ENCODE data around the gene ARRB2. TPM values are rescaled to one million over a fixed set of nuclear protein-coding genes. Genes with fewer than 3 reads are reported as not detected.

ARRB2 gene
- total RNA-seq, 1 donor from 2014 or later = 202 TPM

DNA sequence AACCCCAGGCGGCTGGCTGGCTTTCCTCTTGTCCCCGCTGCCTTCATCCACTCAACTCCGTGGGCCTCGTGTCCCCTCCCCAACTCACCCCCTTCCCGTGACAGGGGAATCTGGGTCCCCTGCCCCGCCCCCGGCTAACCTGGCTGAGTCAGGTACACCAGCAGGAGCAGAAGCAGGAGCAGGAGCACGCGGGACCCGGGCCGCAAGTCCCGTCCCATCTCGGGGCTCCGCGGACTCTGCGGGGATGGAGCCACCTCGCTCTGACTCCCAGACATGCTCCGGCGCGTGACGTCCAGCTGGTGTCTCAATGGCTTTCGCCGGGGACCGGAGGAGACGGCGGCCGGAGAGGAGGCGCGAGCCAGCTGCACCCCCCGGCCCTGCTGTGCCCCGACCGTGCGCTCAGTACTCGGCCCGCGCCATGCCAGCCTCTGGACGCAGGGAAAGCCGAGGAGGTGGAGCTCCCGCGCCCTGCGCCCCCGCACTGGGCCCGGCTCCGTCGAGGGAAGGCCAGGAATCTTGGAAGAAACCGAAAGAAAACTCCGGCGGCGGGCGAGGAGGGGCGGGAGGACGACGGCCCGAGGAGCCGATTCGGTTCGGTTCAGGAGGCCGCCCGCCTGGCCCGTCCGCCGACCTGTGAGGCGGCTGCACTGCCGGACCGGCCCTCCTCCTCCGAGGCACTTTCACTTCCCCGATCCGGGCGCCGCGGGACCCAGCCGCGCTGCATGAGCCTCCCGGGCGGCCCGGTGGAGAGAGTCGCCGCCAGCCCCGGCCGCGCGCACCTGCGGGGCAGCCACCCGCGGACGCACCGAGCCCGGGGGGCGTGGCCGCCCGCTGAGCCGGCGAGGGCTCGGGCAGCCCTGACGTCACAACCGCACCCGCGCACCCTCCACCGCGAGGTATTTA, 28.9 kb downstream of the ARRB2 start, which contains the start of the genes CXCL16 and ZMYND15:
Gene CXCL16 (minus strand): TSS at position 807 of the 903 bp plus-strand sequence. CDS start 589 bp downstream, at position 218.
Gene ZMYND15 (plus strand): TSS at position 712 of the 903 bp plus-strand sequence. CDS start 716 bp downstream, outside the sequence.
- Mint-ChIP-seq H3K27me3 (ENCODE audit: insufficient read depth) (peaks cover 28% of the 10 kb centered on the region), H3K9me3 (no peaks in the 10 kb centered on the region), H3K4me3 (peak within 1 kb of the TSS; percentile 81), H3K4me1 (ENCODE audit: low read depth) (peaks cover 19% of the 10 kb centered on the region), H3K27ac (peak within 1 kb of the TSS; percentile 61), H3K36me3 (ENCODE audit: low read depth) (peaks cover 6% of the 10 kb centered on the region)
- DNase-seq (ENCODE audit: low spot score) = peak; percentile 48
- intact Hi-C loops (cut with micrococcal nuclease) = loop anchor here (1.0 to 5.0 kb wide), 2 partner anchors 8 to 37 kb away; partner anchors contain the start of genes MED11 and PELP1

DNA sequence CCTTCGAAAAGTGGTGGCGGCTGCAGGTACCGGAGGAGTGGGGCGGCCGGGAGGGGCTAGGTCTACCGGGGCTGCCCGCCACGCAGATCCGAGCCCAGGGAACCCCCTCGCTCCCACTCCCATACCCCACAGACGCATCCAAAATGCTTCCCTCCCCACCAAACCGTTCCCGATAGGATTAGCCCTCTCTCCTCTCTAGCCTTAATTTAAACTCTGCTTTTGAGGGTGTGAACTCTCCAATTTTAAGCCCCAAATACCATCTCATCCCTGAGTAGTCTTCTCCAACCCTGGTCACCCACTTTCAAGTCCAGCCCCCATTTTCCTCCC, 29.6 kb downstream of the ARRB2 start:
- peaks cover 28% of the 10 kb centered on the region for H3K27me3 Mint-ChIP-seq (ENCODE audit: insufficient read depth)
- intact Hi-C loops (cut with micrococcal nuclease) = no loop called here
- H3K4me3 Mint-ChIP-seq = peak overlapping the region; percentile 76
- peak overlapping the region; percentile 49 for H3K27ac Mint-ChIP-seq
- H3K36me3 Mint-ChIP-seq (ENCODE audit: low read depth) = peaks cover 4% of the 10 kb centered on the region
- H3K9me3 Mint-ChIP-seq = no peaks in the 10 kb centered on the region
- peaks cover 15% of the 10 kb centered on the region for H3K4me1 Mint-ChIP-seq (ENCODE audit: low read depth)
- DNase-seq (ENCODE audit: low spot score) = no peak

- intact Hi-C loops (cut with micrococcal nuclease) = no loop called here
- Mint-ChIP-seq H3K27ac (peak overlapping the region; percentile 49), H3K9me3 (no peaks in the 10 kb centered on the region), H3K4me3 (peak overlapping the region; percentile 76), H3K4me1 (ENCODE audit: low read depth) (peaks cover 15% of the 10 kb centered on the region), H3K27me3 (ENCODE audit: insufficient read depth) (peaks cover 28% of the 10 kb centered on the region), H3K36me3 (ENCODE audit: low read depth) (peaks cover 4% of the 10 kb centered on the region)
- no peak for DNase-seq (ENCODE audit: low spot score)
These were observed 30.2 kb downstream of the ARRB2 start for GRCh38 chr17:4740584-4740983.

DNA sequence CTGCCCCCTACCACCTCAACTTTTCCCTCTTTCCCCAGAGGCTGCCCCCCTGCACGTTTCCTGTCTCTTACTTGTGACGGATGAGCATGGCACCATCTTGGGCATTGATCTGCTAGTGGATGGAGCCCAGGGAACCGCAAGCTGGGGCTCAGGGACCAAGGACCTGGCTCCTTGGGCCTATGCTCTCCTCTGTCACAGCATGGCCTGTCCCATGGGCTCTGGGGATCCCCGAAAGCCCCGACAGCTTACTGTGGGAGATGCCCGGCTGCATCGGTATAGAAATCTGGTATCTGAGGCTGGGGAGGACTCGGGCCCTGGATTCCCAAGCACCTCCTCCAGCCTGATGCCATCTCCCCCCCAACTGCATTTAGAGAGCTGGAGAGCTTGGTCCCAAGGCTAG, 31.1 kb downstream of the ARRB2 start:
- Mint-ChIP-seq H3K36me3 (ENCODE audit: low read depth) (peaks cover 1% of the 10 kb centered on the region), H3K27ac (no peak overlapping the region), H3K4me3 (peak overlapping the region; percentile 56), H3K9me3 (no peaks in the 10 kb centered on the region), H3K4me1 (ENCODE audit: low read depth) (peaks cover 10% of the 10 kb centered on the region), H3K27me3 (ENCODE audit: insufficient read depth) (peaks cover 28% of the 10 kb centered on the region)
- intact Hi-C loops (cut with micrococcal nuclease) = no loop called here
- DNase-seq (ENCODE audit: low spot score) = no peak

GRCh38 chr17:4742133-4742532, 31.7 kb downstream of the ARRB2 start:
- Mint-ChIP-seq H3K27me3 (ENCODE audit: insufficient read depth) (peaks cover 28% of the 10 kb centered on the region), H3K9me3 (no peaks in the 10 kb centered on the region), H3K4me3 (no peak overlapping the region), H3K36me3 (ENCODE audit: low read depth) (peaks cover 1% of the 10 kb centered on the region), H3K27ac (no peak overlapping the region), H3K4me1 (ENCODE audit: low read depth) (peaks cover 13% of the 10 kb centered on the region)
- no peak for DNase-seq (ENCODE audit: low spot score)
- intact Hi-C loops (cut with micrococcal nuclease) = no loop called here

GRCh38 chr17:4742629-4743028, 32.2 kb downstream of the ARRB2 start:
- Mint-ChIP-seq H3K36me3 (ENCODE audit: low read depth) (peaks cover 1% of the 10 kb centered on the region), H3K4me3 (no peak overlapping the region)

GRCh38 chr17:4743216-4743615, 32.8 kb downstream of the ARRB2 start:
- no peak overlapping the region for H3K27ac Mint-ChIP-seq
- intact Hi-C loops (cut with micrococcal nuclease) = no loop called here
- H3K4me3 Mint-ChIP-seq = no peak overlapping the region
- DNase-seq (ENCODE audit: low spot score) = no peak
- H3K27me3 Mint-ChIP-seq (ENCODE audit: insufficient read depth) = peaks cover 25% of the 10 kb centered on the region
- H3K36me3 Mint-ChIP-seq (ENCODE audit: low read depth) = peaks cover 1% of the 10 kb centered on the region
- peaks cover 20% of the 10 kb centered on the region for H3K4me1 Mint-ChIP-seq (ENCODE audit: low read depth)
- no peaks in the 10 kb centered on the region for H3K9me3 Mint-ChIP-seq

More at GRCh38 chr17:4742629-4743028, 32.2 kb downstream of the ARRB2 start:
- Mint-ChIP-seq H3K27me3 (ENCODE audit: insufficient read depth) (peaks cover 28% of the 10 kb centered on the region), H3K27ac (no peak overlapping the region), H3K9me3 (no peaks in the 10 kb centered on the region), H3K4me1 (ENCODE audit: low read depth) (peaks cover 15% of the 10 kb centered on the region)
- intact Hi-C loops (cut with micrococcal nuclease) = no loop called here
- no peak for DNase-seq (ENCODE audit: low spot score)

- H3K9me3 Mint-ChIP-seq = no peaks in the 10 kb centered on the region
- no peak for DNase-seq (ENCODE audit: low spot score)
- no peaks in the 10 kb centered on the region for H3K36me3 Mint-ChIP-seq (ENCODE audit: low read depth)
- H3K27ac Mint-ChIP-seq = no peak overlapping the region
- no peak overlapping the region for H3K4me3 Mint-ChIP-seq
- H3K27me3 Mint-ChIP-seq (ENCODE audit: insufficient read depth) = peaks cover 19% of the 10 kb centered on the region
- H3K4me1 Mint-ChIP-seq (ENCODE audit: low read depth) = peaks cover 20% of the 10 kb centered on the region
- intact Hi-C loops (cut with micrococcal nuclease) = no loop called here
These were observed 33.5 kb downstream of the ARRB2 start for GRCh38 chr17:4743898-4744297.

DNA sequence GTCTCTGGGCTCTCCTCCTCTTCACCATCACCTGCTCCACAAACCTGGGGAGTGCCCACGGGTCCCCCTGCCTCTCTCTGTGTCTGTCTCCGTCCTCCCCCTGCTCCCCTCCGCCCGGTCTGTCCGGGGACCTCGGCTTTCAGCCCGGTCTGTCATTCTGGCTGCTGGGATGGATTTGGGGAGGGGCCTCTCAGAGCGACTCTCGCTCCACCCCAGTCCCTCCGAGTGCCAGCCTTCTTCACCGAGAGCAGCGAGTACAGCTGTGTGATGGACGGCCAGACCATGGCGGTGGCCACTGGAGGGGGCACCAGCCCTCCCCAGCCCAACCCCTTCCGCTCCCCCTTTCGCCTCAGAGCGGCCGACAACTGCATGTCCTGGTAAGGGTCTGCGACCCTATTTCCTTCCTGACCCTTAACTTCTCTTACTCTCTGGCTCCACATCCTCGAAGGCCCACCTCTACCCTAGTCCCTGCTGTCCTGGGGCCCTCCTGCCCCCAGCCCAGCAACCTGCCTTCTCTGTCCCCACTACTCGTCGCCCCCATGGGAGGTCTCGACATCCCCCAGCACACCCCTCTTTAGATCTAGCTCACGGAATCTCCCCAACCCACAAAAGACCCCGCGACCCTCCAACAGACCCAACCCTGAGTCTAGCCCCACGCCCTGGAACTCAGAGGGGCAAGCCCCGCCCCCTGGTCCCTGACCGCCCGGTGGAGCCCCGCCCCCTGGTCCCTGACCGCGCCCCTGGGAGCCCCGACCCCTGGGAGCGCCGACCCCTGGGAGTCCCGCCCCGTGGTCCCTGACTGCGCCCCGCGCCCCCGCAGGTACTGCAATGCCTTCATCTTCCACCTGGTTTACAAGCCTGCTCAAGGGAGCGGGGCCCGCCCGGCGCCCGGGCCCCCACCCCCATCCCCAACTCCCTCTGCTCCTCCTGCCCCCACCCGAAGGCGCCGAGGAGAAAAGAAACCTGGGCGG, 34.9 kb downstream of the ARRB2 start:
- H3K4me1 Mint-ChIP-seq (ENCODE audit: low read depth) = peaks cover 21% of the 10 kb centered on the region
- intact Hi-C loops (cut with micrococcal nuclease) = no loop called here
- H3K9me3 Mint-ChIP-seq = no peaks in the 10 kb centered on the region
- no peaks in the 10 kb centered on the region for H3K36me3 Mint-ChIP-seq (ENCODE audit: low read depth)
- no peak overlapping the region for H3K27ac Mint-ChIP-seq
- no peak for DNase-seq (ENCODE audit: low spot score)
- H3K27me3 Mint-ChIP-seq (ENCODE audit: insufficient read depth) = peaks cover 20% of the 10 kb centered on the region
- H3K4me3 Mint-ChIP-seq = no peak overlapping the region

DNA sequence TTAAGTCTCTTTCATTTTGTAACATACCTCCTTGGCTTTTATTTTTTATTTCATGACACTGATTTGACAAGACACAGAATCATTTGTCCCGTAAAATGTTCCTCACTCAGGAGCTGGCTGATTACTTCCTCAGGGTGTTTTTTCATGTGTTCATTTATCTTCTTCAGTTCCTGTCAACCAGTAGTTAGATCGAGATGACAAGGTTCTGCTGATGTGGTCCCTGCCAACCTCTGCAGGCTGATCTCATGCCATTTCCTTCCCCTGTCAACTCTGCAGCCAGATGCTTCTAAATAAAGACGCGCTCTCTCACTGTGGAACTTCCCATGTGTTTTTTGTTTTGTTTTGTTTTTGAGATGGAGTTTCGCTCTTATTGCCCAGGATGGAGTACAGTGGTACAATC, 37.4 kb downstream of the ARRB2 start:
- Mint-ChIP-seq H3K36me3 (ENCODE audit: low read depth) (no peaks in the 10 kb centered on the region), H3K4me3 (peak overlapping the region; percentile 72), H3K4me1 (ENCODE audit: low read depth) (peaks cover 21% of the 10 kb centered on the region), H3K9me3 (no peaks in the 10 kb centered on the region), H3K27me3 (ENCODE audit: insufficient read depth) (peaks cover 13% of the 10 kb centered on the region), H3K27ac (peak overlapping the region; percentile 81)
- intact Hi-C loops (cut with micrococcal nuclease) = no loop called here
- DNase-seq (ENCODE audit: low spot score) = peak; percentile 47

DNA sequence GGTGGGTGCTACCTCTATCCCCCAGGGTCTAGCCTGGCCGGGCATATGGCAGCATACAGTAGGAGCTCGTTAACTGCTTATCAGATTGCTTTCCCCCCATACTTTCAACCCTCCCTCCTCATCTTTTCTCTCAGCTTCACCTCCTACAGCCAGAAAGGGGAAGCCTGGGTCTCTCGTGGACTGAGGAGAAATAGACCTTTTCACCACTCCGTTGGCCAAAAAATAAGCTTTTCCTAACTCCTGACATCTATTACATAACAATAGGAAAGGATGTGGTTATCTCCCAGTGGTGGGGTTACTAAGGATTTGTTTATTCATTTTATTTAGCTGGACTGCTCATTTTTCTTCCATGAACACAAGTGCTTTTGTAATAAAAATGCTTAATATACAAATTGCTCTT, 38.3 kb downstream of the ARRB2 start:
- H3K36me3 Mint-ChIP-seq (ENCODE audit: low read depth) = no peaks in the 10 kb centered on the region

GRCh38 chr17:4750606-4751005, 40.2 kb downstream of the ARRB2 start:
- H3K4me1 Mint-ChIP-seq (ENCODE audit: low read depth) = peaks cover 21% of the 10 kb centered on the region
- no peaks in the 10 kb centered on the region for H3K36me3 Mint-ChIP-seq (ENCODE audit: low read depth)
- no peak overlapping the region for H3K4me3 Mint-ChIP-seq
- peaks cover 17% of the 10 kb centered on the region for H3K27me3 Mint-ChIP-seq (ENCODE audit: insufficient read depth)
- DNase-seq (ENCODE audit: low spot score) = no peak
- H3K27ac Mint-ChIP-seq = no peak overlapping the region
- intact Hi-C loops (cut with micrococcal nuclease) = no loop called here
- H3K9me3 Mint-ChIP-seq = no peaks in the 10 kb centered on the region

More for the DNA sequence above, 38.3 kb downstream of the ARRB2 start:
- peak overlapping the region; percentile 17 for H3K4me3 Mint-ChIP-seq
- H3K4me1 Mint-ChIP-seq (ENCODE audit: low read depth) = peaks cover 21% of the 10 kb centered on the region
- H3K27me3 Mint-ChIP-seq (ENCODE audit: insufficient read depth) = peaks cover 13% of the 10 kb centered on the region
- intact Hi-C loops (cut with micrococcal nuclease) = no loop called here
- H3K27ac Mint-ChIP-seq = no peak overlapping the region
- DNase-seq (ENCODE audit: low spot score) = no peak
- H3K9me3 Mint-ChIP-seq = no peaks in the 10 kb centered on the region
